GM04504 (cell line): Measurements from ENCODE around the gene COL6A3.

Experiments used
- DNase-seq: peaks from one replicate; pipeline ENCODE4 v3.0.0-alpha.2; 2012; ENCODE audit warnings: low read depth

The COL6A3 gene, protein sequence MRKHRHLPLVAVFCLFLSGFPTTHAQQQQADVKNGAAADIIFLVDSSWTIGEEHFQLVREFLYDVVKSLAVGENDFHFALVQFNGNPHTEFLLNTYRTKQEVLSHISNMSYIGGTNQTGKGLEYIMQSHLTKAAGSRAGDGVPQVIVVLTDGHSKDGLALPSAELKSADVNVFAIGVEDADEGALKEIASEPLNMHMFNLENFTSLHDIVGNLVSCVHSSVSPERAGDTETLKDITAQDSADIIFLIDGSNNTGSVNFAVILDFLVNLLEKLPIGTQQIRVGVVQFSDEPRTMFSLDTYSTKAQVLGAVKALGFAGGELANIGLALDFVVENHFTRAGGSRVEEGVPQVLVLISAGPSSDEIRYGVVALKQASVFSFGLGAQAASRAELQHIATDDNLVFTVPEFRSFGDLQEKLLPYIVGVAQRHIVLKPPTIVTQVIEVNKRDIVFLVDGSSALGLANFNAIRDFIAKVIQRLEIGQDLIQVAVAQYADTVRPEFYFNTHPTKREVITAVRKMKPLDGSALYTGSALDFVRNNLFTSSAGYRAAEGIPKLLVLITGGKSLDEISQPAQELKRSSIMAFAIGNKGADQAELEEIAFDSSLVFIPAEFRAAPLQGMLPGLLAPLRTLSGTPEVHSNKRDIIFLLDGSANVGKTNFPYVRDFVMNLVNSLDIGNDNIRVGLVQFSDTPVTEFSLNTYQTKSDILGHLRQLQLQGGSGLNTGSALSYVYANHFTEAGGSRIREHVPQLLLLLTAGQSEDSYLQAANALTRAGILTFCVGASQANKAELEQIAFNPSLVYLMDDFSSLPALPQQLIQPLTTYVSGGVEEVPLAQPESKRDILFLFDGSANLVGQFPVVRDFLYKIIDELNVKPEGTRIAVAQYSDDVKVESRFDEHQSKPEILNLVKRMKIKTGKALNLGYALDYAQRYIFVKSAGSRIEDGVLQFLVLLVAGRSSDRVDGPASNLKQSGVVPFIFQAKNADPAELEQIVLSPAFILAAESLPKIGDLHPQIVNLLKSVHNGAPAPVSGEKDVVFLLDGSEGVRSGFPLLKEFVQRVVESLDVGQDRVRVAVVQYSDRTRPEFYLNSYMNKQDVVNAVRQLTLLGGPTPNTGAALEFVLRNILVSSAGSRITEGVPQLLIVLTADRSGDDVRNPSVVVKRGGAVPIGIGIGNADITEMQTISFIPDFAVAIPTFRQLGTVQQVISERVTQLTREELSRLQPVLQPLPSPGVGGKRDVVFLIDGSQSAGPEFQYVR (N-terminal part only)

DNA sequence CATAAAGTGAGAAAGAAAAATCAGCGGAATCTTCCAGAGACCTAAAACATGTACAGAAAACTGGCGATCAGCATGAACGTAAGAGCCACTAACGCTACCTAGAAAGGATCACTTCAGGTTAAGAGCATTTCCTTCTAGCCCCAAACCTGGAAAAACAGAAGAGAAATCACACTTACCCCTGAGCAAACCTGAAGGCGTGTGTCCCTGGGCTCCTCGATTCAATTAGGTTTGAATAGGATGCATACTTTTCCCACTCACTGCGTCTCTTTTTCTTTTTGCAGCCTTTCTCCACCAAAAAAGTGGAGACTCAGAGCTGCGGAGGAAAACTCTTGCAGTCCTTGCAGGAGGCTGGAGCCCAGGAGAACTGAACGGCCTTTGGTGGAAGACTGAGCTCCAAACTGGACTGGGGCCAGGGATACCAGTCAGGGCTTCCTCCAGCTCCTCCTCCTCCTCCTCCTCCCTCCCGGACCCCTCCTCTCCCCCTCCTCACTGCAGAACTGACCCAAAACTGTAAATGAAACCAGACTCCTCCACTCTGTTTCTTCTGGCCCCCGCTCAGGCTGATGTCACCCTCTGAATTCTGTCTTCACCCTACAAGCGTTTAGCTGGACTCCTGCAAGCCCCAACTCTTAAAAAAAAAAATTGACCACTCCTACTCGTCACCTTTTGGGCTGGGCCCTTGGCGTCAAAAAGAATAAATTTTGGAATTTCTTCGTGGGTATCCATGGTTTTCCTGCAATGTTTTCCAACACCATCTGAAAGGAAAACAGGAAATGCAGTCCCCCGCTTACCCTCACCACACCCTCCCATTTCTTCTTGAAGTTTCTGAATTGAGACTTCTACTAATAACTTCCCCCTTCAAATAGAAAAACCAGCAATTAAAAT is at the start of gene COL6A3:
COL6A3 (minus strand) TSS at position 388 of the 885 bp plus-strand sequence. CDS start 17,347 bp downstream, outside the sequence.
- DNase-seq = peak; percentile 94

DNA sequence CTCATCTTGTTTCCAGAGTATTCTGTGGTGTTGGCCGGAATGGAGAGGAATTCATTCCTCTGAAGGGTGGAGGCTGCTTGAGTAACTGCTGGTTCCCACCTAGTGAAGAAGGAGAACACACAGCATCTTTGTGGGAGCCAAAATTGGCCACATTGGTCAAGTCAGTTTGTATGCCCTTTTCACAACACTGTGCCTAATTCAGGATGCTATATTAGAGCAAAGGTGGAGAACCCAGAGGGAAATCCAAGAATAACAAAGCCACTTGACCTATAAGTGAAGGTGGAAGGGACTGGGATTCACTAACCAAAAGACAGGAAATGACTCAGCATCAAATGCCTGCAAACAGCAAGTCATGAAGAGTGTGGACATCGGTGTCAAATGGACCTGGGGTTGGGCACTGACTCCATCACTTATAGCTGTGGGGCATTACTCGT is 45.8 kb upstream of the COL6A3 start:
- DNase-seq = peak; percentile 53

DNA sequence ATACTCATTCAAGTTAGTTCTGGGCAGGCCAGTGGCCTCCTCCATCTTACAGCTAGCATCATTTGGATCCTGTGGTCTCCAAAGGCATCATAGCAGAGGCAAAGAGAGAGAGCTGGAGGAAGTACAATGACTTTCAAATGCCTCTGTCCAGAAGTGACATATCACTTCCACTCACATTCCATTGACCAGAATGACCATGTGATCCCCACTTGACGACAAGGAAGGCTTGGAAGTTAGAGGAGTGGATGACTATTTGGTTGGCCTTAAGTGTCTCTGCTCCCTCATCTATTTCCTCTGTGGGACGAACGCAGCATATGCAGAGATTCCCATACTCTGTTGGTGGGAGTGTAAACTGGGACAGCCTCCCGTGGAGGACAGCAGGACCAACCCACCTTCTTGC is 45.3 kb upstream of the COL6A3 start:
- DNase-seq = no peak

DNA sequence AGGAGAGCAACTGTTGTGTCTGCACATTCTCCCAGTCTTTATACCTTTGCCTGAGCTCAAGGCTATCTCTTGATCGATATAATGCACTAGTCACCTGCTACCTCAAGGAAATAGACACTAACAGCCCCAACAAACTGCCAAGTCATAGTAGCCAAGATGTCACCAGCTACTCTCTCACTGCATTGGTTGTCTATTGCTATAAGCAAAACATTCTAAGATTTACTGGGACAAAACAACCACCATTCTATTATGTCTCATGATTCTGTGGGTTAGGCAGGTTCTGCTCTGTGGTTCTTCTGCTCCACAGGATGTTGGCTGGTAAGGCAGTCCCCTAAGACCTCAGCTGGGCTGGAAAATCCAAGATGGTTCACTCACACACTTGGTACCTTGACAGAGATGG is 44.6 kb upstream of the COL6A3 start:
- no peak for DNase-seq

DNA sequence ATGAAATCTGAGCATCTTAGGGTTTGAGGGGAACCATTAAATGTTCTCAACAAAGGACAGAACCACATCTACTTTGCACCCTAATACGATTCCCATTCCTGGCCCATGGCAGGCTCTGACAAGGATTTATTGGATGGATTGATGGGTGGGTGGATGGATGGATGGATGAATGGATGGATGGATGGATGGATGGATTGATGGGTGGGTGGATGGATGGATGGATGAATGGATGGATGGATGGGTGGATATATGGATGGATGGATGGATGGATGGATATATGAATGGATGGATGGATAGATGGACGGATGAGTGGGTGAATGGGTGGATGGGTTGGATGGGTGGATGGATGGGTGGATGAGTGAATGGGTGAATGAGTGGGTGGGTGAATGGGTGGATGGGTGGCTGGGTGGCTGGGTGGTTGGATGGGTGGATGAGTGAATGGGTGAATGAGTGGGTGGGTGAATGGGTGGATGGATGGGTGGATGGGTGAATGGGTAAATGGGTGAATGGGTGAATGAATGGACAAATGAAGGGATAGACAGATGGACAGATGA is 43.5 kb upstream of the COL6A3 start:
- DNase-seq = no peak

DNA sequence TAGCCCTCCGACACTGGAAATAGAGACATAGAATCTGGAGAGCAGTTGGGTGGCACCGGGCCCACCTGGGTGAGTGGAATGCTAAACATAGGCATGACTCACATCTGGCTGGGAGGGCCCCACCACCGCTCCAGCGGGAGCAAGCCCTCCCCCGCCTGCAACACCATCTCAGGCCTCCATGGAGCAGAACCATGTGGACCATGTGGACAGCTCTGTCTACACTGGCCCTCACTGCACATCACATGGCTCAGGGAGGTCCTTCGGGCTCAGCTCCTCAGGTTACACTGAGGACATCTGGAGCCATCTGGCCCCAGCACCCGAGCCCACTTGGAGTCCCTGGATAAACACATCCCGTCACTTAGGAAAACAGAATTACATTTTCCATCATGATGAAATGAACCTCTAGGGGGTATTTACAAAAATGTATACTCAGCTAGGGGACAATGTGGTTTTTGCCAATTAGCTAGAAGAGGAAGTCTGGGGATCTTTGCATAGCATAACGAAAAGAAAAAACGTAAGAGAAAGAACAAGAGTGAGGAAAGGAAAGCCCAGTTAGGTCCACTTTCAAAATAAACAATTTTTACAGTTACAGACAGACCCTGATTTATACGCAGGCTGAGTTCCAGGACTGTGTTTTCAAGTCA is 42.4 kb upstream of the COL6A3 start:
- DNase-seq = peak; percentile 44

DNA sequence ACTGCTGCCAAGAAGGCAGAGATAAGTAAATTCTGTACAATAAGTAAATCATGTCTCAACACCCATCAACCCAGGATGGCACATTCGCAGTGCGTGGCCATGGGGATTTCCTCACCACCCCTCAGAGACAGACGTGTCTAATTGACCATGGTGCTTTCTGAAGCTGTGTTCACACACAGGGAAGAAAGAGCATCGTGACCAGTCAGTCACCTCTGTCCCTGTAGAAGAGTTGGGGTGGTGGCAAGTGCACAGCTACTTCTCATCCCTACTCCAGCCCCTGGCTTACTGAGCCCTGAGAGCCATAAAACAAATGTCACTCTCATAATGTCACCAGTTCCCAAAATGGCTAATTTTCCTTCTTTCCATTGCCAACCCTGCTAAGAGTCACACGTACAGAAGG is 41.8 kb upstream of the COL6A3 start:
- DNase-seq = no peak

DNA sequence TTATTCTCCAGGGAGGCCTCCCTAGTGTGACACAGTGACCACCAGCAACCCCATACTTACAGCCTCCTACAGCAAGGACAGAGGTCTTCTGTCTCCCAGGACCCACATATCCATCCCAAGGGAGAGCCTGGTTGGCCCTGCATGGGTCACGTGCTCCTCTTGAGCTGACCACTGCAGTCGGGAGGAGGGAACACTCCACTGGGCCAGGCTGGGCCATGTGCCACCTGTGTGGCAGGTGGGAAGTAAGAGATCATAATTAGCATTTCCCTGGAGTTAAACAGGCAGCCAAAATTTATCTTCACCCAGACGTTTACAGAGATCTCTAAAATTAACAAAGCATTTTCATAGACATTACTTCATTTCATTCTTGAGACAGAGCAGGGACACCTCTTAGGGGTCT is 39.7 kb upstream of the COL6A3 start:
- DNase-seq = no peak

DNA sequence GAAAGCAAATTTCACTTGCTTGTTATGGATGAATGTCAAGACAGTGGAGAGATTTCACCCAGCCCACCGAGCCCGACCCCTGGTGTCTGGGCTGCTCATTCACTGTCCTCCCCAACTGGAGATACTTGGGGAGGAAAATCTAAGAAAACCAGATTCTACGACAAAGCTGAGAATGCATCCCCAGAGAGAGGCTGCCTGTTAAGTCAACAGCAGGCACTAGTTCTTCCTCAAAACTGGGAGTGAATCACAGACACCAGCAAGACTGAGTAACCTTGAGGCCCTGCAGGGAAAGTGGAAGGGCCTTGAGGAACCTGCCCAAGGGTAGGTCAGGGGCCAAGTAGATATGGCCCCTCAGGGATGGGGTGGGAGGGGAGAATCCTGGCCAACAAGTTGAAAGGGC is 38.9 kb upstream of the COL6A3 start:
- DNase-seq = no peak

DNA sequence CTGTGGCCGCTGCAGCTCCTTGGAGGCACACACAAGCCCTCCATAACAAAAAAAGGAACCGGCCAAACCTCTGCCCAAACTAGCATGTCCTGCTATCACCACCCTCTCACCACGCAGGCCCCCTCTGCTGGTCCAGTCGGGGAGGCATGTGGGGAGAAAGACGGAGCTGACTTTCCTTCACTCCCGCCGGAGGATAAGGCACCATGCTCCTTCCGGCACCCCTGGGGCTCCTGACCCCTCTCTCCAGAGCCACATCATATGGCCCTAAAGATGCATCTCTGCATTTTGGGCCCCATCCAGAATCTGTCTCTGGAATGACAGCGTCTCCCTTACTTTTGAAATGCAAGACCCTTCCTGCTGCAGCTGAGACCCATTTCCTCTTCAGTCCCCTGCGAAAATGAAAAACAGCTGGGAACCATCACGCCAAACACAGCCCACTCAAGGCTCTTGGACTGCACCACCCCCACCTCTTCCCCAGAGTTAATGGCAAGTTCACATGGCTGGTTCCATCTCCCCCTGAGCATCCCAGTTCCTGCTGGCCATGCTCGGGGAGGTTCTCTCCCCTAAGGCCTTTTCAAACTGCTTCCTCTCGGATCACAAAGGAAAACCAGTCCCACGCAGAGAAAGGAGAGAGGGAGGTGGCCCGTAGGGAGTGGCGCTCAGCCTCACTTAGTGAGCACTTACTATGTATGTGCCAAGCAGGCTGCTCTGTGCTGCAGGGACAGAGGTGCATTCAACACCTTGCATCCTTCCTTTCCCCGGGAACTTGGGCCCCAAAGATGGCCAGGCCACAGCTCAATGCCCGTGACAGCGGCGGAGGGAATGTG is 37.9 kb upstream of the COL6A3 start:
- DNase-seq = peak; percentile 34

DNA sequence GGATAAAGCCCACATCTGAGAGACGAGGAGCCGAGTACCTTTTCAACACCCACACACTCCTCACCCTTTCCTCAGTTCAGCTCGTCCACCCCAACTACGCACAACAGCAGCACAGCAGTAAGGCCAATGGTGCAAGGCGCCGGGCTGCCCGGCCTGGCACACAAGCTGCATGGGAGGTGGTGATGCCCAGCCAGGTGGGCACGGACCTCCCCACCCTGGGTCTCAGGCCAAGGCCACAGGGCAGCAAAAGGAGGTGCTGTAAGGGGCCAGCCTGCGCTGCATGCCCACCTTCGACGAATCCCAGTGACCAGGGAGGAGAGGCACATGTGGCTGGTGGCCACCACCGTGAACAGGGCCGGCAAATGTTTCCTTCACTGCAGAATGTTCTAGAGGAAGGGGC is 36.6 kb upstream of the COL6A3 start:
- DNase-seq = no peak

DNA sequence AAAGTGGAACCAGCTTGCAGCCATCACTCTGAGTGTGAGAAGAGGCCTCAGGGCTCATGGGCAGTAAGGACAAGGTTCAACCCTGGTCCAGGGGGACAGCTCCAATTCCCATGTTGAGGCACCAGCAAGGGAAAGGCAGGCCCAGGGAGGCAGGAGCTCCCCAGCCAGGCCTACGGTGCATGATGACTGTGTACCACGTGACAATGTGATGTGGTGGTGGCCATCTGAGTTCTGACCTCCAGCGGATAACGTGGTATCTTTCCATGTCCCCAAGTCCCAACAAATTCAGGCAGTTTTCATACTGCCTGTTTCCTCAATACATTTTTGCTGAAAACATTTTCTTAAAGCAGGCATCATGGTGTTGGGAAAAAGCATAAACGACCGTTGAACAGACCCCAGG is 36.1 kb upstream of the COL6A3 start:
- no peak for DNase-seq

DNA sequence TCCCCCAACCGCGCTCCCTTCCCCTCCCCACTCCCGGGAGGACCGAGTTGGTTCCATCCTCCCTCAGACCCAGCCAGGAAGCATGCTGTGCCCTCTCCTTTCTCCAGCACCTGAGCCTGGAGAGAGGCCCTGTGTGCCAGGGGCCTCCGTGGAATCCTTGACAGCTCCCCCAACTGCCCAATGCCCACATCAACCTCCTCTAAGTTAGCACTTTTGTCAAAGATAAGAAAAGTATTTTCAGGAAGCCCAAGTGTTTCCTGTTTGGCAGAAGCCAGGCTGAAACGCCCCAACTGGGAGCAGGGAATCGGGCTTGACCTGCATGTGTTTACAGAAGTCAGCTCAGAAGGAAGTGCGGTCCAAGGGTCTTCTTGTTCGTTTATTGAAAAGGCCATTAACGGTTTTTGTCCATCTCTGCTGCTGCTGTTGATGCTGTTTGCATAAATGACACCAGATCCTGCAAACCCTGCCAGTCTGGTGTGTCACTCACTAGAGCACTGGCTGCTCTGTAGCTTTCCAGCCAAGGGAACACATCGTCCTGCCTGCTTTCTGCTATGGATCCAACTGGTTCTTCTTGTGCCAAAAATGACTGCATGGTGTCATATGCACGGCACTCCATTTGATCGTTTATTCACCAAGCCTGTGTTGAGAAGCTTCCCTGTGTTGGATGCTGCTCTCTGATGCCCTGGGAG is 35.4 kb upstream of the COL6A3 start:
- DNase-seq = no peak

DNA sequence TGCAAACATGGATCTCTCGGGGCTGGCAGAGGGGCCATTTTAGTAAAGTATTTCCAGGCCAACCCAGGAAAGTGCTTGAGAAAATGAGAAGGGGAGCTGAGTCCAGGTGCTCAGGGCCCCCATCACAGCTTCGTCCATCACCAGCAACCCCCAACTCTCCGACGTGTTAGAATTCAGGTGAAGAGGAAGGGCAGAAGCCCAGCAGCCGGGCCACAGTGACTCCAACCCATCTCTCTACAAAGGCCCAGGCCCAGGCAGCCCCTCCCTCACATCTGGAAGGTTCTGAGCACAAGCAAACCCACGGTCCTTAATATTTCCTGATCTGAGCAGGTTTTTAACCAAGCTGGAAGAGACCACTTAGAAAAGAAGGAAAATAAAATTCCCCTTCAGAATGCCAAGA is 34.7 kb upstream of the COL6A3 start:
- no peak for DNase-seq

DNA sequence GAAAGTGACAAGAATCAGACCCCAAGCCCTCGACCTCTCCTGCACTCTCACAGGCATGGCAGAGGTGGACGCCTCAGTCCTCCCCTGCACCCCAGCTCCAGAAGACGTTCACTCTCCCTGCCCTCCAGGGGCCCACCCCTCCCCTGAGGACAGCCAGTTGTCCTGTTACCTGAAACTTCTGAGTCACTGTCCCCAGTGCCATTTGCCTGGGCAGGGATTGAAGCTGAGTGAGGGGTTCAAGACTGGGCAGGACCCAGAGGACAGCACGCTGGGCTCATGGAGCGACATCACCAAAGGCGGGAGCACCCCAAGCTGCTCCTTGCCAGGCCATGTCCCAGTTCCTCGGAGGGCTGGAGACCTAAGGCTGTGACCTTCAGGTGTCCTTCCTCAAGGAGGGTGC is 34.2 kb upstream of the COL6A3 start:
- DNase-seq = no peak

DNA sequence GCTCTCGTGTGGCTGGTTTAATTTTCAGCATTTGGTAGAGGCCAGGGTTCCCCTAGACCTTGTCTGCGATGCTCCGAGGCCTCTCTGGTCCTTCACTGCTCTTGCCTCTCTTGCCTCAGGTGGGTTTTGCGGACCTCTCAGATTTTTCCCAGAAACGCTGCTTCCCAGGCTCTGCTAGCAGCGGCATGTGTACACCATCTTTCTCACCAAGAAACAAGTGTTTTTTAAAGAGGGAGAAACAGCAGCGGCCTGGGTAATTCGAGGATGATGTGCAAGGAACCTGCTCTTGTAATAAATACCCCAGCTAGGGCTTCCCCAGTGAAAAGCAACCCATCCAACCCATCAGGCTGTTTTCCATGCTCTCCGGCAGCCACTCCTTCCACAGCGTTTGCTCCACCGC is 33.5 kb upstream of the COL6A3 start:
- DNase-seq = no peak

DNA sequence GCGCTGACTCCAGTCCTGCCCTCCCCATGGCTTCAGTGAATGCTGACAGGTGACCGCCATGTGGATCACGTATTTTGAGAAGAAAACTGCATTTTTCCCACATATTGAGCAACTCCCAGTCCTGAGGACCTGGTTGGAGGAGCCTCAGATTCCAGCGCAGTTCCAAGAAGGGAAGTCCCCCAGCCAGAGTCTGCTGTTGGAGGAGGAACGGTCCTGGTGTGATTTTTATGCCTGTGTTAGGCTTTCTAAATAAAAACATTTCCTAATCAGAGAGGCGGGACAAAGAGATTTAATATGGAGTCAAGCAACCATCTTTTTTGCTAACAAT is 32.3 kb upstream of the COL6A3 start:
- DNase-seq = peak; percentile 53

DNA sequence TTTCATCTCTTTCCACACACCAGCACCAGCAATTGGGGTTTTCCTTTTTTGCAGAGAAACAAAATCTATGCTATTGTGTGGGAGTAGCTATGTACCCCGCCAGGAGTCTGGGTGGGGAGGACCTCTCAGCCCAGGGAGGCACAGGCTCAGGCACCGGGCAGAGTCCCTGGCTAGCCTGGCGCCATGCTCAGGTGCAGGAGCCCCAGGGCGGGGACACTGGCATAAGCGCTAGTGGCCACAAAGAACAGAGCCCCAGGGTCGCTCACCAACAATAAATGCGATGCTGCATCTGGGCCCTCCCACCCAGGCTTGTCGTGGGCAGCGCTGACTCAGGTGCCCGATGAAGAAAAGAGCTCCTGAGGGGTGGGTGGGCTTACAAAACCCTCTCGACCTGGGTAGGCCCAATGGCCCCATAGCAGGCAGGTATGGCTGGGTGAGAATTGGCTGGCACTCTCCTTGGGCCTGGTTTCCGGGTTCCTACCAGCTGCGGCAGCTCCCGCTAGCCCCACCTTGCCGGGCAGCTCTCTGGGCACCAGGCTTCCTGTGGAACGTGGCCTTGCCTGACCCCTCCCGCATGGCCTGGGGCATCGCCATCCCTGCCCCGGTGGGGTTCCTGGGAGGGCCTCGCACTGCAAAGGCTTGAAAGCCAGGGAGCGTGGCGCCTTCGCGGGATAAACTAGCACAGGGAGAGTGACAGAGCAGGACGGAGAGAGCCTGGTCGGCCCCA is 31.8 kb upstream of the COL6A3 start:
- no peak for DNase-seq
